GM12873 (cell line): ENCODE measurements around the gene RET.

ENCODE experiments used
- TF ChIP-seq, protein P1 (sequence below): IDR thresholded peaks from 2 replicates; pipeline ENCODE4 v1.5.1; 2012; ENCODE audit warnings: low read depth, mild to moderate bottlenecking, moderate library complexity, low read length, control low read depth; ENCODE audit not compliant: insufficient read depth; ENCODE audit errors: missing control alignments

The RET gene

DNA sequence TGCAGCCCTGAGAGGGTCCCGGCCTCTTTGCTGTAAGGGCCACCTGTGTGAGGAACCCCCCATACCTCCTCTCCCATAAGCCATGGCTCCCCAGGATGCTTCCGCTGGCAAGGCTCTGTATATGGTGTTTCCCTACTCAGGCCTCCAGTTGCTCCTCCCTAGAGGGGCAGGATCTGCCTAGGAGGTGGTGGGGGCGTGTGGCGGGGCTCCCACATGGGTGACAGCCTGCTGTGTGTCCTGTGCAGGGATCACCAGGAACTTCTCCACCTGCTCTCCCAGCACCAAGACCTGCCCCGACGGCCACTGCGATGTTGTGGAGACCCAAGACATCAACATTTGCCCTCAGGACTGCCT is 35.7 kb downstream of the RET start:
- TF ChIP-seq, protein P1, sequence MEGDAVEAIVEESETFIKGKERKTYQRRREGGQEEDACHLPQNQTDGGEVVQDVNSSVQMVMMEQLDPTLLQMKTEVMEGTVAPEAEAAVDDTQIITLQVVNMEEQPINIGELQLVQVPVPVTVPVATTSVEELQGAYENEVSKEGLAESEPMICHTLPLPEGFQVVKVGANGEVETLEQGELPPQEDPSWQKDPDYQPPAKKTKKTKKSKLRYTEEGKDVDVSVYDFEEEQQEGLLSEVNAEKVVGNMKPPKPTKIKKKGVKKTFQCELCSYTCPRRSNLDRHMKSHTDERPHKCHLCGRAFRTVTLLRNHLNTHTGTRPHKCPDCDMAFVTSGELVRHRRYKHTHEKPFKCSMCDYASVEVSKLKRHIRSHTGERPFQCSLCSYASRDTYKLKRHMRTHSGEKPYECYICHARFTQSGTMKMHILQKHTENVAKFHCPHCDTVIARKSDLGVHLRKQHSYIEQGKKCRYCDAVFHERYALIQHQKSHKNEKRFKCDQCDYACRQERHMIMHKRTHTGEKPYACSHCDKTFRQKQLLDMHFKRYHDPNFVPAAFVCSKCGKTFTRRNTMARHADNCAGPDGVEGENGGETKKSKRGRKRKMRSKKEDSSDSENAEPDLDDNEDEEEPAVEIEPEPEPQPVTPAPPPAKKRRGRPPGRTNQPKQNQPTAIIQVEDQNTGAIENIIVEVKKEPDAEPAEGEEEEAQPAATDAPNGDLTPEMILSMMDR = no peak

DNA sequence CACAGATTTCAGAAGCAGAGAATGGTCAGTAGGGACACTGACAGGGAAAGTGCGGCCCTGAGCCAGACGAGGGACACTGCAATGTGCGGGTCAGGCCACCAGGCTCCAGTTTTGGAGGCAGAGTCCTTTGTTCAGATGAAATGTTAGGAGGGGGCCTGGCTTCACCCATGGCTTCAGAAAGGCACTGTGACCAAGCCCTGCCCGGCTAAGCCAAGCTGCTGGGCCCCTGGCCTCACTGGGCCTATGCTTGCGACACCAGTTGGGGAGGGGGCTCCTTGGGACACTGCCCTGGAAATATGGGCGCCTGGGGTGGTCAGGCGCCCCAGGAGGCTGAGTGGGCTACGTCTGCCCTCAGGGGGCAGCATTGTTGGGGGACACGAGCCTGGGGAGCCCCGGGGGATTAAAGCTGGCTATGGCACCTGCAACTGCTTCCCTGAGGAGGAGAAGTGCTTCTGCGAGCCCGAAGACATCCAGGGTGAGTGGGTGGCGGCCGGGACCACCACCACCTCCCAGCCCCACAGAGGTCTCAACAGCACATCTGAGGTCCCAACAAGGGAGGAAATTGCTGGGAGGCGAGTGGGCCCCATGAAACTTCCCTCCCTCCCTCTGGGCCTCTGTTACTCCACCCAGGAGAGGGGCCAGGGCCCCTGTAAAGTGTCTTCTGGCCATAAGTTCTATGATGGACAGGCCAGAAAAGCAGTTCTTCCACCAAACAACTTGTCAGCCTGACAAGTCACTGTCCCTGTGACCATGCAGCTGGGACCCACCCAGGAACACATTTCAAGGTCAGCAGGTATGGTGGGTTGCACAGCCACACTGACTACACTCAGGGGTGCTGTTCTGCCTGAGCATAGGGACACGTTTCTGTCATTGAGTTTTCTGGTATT is 36.6 kb downstream of the RET start:
- TF ChIP-seq, protein P1 = no peak

DNA sequence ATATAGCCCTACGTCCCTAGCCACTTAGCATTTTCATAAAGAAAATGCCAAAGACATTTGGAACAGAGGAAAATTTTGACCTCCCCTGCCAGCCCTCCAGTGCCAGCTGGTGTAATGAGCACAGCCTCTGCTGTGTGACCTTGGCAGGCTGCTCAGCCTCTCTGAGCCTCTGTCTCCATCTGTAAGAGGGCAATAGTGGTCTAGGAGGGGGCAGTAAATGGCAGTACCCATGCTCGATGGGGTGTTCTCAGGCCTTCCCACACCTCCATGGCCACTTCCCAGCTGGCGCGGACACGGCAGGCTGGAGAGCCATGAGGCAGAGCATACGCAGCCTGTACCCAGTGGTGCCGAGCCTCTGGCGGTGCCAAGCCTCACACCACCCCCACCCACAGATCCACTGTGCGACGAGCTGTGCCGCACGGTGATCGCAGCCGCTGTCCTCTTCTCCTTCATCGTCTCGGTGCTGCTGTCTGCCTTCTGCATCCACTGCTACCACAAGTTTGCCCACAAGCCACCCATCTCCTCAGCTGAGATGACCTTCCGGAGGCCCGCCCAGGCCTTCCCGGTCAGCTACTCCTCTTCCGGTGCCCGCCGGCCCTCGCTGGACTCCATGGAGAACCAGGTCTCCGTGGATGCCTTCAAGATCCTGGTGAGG is 37.3 kb downstream of the RET start:
- TF ChIP-seq, protein P1 = no peak

DNA sequence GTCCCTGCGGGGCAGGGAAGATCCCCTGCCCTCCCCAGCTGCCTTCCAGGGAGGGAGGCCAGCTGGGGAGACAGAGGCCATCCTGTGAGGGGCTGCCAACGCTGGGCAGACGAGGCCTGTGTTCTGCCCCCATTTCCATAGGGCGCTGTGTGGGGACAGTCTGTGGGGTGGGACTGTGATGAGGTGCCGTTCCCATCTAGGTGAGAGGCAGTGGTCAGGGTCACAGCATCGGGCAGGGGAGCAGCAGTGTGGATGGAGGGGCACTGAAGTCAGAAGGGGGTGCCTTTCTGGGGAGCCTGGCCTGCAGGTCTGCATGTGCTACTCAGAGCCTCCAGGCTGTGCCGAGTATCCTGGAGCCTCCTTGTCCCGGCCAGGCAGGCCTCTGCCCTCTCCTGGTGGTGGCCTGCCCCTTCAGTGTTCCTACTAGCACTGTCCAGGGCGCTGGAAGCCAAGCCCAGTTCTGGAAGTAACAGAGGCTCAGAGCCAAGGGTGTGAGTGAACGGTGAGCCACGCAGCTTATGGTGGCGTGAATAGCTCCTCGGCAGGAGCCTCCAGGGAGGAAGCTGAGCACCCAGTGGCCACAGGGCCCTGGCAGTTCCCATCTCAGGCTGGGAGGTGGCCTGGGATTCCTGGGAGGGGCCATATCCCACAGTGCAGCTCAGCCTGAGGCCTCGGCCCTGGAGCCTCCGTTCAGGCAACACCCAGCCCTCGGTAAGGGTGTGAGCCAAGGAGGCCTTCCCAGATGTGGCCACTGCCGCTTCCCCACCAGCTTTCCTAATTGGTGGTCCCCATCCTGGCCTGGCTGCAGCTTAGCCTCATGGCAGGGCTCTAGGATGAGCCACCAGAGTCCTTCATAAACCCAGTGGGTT is 38.1 kb downstream of the RET start:
- TF ChIP-seq, protein P1 = no peak

DNA sequence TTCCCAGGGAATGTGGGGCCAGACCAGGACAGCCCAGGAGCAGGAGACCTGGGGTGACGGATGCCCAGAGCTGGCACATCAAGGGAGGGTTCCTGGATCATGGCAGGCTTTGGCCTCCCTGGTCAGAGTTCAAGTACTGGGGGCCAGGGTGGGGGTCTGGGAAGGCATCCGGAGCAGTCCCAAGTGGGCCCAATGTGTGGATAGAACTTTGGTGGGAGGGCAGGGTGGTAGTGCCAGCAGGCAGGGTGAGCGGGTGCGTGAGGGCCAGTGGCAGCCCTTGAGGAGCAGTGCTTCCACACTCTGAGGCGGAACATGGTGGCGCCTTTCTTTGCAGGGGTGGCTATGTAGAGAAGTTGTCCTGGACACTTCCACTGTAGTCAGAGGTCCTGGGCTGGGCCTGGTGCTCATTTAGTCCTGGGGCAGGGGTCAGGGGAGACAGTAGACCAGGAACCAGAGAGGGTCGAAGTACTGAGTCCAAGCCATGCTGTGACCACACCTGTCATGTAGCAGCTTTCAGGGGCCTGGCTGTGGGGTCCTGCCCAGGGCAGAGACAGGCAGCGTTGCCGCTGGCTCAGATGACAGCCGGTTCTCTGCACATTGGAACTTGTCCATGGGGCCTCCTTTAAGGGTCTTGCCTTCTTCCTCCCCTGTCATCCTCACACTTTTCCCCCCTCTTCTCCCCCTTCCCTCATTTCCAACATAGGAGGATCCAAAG is 39.2 kb downstream of the RET start:
- TF ChIP-seq, protein P1 = no peak

DNA sequence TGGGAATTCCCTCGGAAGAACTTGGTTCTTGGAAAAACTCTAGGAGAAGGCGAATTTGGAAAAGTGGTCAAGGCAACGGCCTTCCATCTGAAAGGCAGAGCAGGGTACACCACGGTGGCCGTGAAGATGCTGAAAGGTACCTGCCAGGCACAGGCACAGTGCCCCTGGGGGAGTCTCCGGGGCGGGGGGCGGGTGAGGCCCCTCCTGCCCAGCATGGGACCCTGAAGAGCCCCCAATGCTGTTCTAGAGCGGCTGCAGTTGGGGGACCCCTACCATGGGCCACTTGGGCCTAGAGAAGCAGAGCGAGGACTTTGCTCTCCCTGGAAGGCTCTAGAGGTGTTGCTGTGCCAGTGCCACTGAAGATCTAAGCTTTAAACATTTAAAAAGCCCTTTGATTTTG is 39.7 kb downstream of the RET start:
- TF ChIP-seq, protein P1 = no peak
